Measurements from ENCODE around the gene TCF3. TPM values are rescaled to one million over a fixed set of nuclear protein-coding genes. Genes with fewer than 3 reads are reported as not detected.
A peak's percentile ranks its signal among the peaks of the same experiment; 100 is the strongest.

The TCF3 gene
- total and polyA plus RNA-seq, 10 of the 15 experiments (the other 5 are each of a cell fraction or from before 2014, with no cell fraction given): 6.7 to 282 (median 70.7) TPM

DNA sequence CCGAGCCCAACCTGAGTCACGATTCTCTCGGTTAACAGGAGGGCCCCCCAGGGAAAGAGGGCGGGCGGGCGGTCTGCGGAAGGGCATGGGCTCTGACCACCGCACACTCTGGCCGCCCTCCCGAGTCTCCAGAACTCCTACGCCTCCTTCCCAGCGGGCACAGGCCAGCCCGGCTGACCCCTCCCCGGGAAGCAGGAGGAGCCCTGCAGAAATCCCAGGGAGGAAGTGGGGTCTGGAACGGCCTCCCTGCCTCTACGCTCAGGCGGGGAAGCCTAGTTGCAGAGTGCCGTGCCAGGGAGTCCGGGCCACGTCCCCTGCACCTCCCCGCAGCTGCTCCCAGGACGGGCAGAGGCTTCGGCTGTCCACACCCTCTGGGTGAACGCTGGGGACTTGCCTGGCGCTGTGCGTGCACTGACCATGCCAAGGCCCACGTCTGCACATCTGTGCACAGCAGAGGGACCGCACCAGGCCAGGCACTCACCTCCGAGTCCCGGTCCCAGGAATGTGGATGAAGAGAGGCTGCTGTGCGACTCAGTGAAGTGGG is 20.8 kb downstream of the TCF3 start (continued):
- TF ChIP-seq, protein P1, sequence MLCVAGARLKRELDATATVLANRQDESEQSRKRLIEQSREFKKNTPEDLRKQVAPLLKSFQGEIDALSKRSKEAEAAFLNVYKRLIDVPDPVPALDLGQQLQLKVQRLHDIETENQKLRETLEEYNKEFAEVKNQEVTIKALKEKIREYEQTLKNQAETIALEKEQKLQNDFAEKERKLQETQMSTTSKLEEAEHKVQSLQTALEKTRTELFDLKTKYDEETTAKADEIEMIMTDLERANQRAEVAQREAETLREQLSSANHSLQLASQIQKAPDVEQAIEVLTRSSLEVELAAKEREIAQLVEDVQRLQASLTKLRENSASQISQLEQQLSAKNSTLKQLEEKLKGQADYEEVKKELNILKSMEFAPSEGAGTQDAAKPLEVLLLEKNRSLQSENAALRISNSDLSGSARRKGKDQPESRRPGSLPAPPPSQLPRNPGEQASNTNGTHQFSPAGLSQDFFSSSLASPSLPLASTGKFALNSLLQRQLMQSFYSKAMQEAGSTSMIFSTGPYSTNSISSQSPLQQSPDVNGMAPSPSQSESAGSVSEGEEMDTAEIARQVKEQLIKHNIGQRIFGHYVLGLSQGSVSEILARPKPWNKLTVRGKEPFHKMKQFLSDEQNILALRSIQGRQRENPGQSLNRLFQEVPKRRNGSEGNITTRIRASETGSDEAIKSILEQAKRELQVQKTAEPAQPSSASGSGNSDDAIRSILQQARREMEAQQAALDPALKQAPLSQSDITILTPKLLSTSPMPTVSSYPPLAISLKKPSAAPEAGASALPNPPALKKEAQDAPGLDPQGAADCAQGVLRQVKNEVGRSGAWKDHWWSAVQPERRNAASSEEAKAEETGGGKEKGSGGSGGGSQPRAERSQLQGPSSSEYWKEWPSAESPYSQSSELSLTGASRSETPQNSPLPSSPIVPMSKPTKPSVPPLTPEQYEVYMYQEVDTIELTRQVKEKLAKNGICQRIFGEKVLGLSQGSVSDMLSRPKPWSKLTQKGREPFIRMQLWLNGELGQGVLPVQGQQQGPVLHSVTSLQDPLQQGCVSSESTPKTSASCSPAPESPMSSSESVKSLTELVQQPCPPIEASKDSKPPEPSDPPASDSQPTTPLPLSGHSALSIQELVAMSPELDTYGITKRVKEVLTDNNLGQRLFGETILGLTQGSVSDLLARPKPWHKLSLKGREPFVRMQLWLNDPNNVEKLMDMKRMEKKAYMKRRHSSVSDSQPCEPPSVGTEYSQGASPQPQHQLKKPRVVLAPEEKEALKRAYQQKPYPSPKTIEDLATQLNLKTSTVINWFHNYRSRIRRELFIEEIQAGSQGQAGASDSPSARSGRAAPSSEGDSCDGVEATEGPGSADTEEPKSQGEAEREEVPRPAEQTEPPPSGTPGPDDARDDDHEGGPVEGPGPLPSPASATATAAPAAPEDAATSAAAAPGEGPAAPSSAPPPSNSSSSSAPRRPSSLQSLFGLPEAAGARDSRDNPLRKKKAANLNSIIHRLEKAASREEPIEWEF (IDR thresholded peaks at IDR 0.05; ENCODE audit: insufficient replicate concordance, low read depth, low read length): no peak
- TF ChIP-seq HDAC2 (IDR thresholded peaks at IDR 0.05): no peak

DNA sequence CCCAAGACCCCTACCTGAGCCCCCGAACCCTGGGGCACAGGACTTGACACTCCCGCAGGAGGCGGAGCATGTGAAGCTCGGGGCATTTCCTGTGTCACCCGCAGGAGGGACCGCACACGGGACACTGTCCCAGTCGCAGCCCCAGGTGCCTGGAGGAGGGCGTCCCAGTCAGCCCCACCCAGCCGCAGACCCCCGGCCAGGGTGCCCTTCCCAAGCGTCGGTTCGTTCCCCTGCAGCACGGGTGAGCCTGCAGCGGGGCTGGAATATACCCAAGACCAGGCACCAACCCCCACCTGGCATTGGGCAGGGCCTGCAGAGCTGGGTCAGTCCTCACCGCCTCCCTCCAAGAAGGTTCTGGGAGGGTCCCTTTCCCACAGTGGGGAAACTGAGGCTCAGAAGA is 21.6 kb downstream of the TCF3 start:
- H3K27ac ChIP-seq (ENCODE audit: control insufficient read depth, insufficient read depth): no peak overlapping the region
- no peaks in the 10 kb centered on the region for H3K4me1 ChIP-seq (ENCODE audit: control insufficient read depth, insufficient read depth, low read length)
- no peak for DNase-seq (ENCODE audit: low read depth, low spot score)
- CTCF ChIA-PET: no interaction called here
- WGBS (ENCODE audit: insufficient coverage, insufficient replicate concordance, low lambda C conversion rate, missing lambda C conversion rate): 85% methylated on average over 9 of the region's 17 CpGs
- RAD21 ChIA-PET (ENCODE audit: unreplicated experiment): no interaction called here
- in situ Hi-C loops (cut with MboI) (no loop called here), intact Hi-C loops (cut with micrococcal nuclease; ENCODE audit: unreplicated experiment) (no loop called here)
- FAIRE-seq: no peak
- no peaks in the 10 kb centered on the region for H3K27me3 ChIP-seq (replicated peaks in 1 of 2; ENCODE audit: control insufficient read depth in 2 of 2, insufficient read depth in 2 of 2, low read length in 1 of 2)
- no peak overlapping the region for H3K4me3 ChIP-seq
- TF ChIP-seq POLR2A (IDR thresholded peaks at IDR 0.05; ENCODE audit: low read depth, low read length) (peak; percentile 48; the same call in 1 of the 2 replicates), RAD51 (IDR thresholded peaks at IDR 0.05) (no peak), CHD1 (IDR thresholded peaks at IDR 0.05; ENCODE audit: low read depth, low read length) (no peak)
- TF ChIP-seq, protein P2, sequence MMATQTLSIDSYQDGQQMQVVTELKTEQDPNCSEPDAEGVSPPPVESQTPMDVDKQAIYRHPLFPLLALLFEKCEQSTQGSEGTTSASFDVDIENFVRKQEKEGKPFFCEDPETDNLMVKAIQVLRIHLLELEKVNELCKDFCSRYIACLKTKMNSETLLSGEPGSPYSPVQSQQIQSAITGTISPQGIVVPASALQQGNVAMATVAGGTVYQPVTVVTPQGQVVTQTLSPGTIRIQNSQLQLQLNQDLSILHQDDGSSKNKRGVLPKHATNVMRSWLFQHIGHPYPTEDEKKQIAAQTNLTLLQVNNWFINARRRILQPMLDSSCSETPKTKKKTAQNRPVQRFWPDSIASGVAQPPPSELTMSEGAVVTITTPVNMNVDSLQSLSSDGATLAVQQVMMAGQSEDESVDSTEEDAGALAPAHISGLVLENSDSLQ (IDR thresholded peaks at IDR 0.05): no peak
- TF ChIP-seq, protein P3, sequence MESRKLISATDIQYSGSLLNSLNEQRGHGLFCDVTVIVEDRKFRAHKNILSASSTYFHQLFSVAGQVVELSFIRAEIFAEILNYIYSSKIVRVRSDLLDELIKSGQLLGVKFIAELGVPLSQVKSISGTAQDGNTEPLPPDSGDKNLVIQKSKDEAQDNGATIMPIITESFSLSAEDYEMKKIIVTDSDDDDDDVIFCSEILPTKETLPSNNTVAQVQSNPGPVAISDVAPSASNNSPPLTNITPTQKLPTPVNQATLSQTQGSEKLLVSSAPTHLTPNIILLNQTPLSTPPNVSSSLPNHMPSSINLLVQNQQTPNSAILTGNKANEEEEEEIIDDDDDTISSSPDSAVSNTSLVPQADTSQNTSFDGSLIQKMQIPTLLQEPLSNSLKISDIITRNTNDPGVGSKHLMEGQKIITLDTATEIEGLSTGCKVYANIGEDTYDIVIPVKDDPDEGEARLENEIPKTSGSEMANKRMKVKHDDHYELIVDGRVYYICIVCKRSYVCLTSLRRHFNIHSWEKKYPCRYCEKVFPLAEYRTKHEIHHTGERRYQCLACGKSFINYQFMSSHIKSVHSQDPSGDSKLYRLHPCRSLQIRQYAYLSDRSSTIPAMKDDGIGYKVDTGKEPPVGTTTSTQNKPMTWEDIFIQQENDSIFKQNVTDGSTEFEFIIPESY (IDR thresholded peaks at IDR 0.05): no peak
- TF ChIP-seq, protein P4, sequence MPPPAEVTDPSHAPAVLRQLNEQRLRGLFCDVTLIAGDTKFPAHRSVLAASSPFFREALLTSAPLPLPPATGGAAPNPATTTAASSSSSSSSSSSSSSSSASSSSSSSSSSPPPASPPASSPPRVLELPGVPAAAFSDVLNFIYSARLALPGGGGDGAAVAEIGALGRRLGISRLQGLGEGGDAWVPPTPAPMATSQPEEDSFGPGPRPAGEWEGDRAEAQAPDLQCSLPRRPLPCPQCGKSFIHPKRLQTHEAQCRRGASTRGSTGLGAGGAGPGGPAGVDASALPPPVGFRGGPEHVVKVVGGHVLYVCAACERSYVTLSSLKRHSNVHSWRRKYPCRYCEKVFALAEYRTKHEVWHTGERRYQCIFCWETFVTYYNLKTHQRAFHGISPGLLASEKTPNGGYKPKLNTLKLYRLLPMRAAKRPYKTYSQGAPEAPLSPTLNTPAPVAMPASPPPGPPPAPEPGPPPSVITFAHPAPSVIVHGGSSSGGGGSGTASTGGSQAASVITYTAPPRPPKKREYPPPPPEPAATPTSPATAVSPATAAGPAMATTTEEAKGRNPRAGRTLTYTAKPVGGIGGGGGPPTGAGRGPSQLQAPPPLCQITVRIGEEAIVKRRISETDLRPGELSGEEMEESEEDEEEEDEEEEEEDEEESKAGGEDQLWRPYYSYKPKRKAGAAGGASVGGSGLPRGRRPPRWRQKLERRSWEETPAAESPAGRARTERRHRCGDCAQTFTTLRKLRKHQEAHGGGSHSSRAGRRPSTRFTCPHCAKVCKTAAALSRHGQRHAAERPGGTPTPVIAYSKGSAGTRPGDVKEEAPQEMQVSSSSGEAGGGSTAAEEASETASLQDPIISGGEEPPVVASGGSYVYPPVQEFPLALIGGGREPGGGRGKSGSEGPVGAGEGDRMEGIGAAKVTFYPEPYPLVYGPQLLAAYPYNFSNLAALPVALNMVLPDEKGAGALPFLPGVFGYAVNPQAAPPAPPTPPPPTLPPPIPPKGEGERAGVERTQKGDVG (CRISPR knock-in tag; IDR thresholded peaks at IDR 0.05): no peak
- H3K9me3 ChIP-seq (replicated peaks; ENCODE audit: control insufficient read depth, insufficient read depth, low read length): no peaks in the 10 kb centered on the region; the same call in 2 of the 3 replicates
- H2AFZ ChIP-seq (ENCODE audit: control insufficient read depth, low read depth, low read length): no peak overlapping the region
- peaks cover 7% of the 10 kb centered on the region for H4K20me1 ChIP-seq (ENCODE audit: control insufficient read depth, insufficient read depth)
- no TSS peak for BruUV-seq (replicated peaks)
- no peak overlapping the region for H3K9ac ChIP-seq (ENCODE audit: control insufficient read depth, insufficient read depth, low read length)
- SMC1A ChIA-PET (ENCODE audit: uncharacterized antibody, unreplicated experiment): no interaction called here
- POLR2A ChIA-PET: no interaction called here
- H3K79me2 ChIP-seq (ENCODE audit: control insufficient read depth, insufficient read depth, low read length): peaks cover 2% of the 10 kb centered on the region; the same call in 1 of the 2 replicates
- peaks cover 11 to 45% of the 10 kb centered on the region in 2 experiments for H3K36me3 ChIP-seq (ENCODE audit: control insufficient read depth in 2 of 2, insufficient read depth in 2 of 2, low read length in 1 of 2)
- H3K4me2 ChIP-seq (ENCODE audit: control insufficient read depth, insufficient read depth): no peak overlapping the region
- ATAC-seq: no peak

Data from GM12878 (cell line).